SU-DHL-6 (cell line): ENCODE results near the gene RARB.

Experiments
- H2AFZ ChIP-seq: fragments of 200-600 bp; sonication (generic); 2 replicates; pipeline ENCODE4 v1.6.1; 2014; ENCODE audit warnings: low read depth, mild to moderate bottlenecking, moderate library complexity, mixed read lengths, antibody characterized with exemption, low read length; ENCODE audit not compliant: severe bottlenecking
- H3F3A ChIP-seq: fragments of 200-600 bp; shearing (Covaris generic); 2 replicates; pipeline ENCODE4 v1.6.0; 2016; ENCODE audit warnings: antibody characterized with exemption, mild to moderate bottlenecking; ENCODE audit not compliant: insufficient read depth
- H3K27ac ChIP-seq: fragments of 200-600 bp; sonication (generic); 2 replicates; pipeline ENCODE4 v1.5.1; 2016; ENCODE audit warnings: low read depth, mild to moderate bottlenecking, low read length, moderate library complexity, mixed read lengths
- H3K27me3 ChIP-seq: fragments of 200-600 bp; sonication (generic), shearing (Covaris generic); 2 replicates; pipeline ENCODE4 v1.6.0; 2014; ENCODE audit warnings: mild to moderate bottlenecking, low read length
- H3K36me3 ChIP-seq: fragments of 200-600 bp; sonication (generic); 2 replicates; pipeline ENCODE4 v1.6.1; 2014; ENCODE audit warnings: mild to moderate bottlenecking, low read length, mixed read lengths
- H3K4me2 ChIP-seq: fragments of 300-600, 200-600 bp; shearing (Covaris generic), sonication (generic); 2 replicates; pipeline ENCODE4 v1.6.0; 2014; ENCODE audit warnings: low read length, low read depth, mild to moderate bottlenecking; ENCODE audit not compliant: poor library complexity, severe bottlenecking
- H3K4me3 ChIP-seq: fragments of 200-600 bp; sonication (generic); 2 replicates; pipeline ENCODE4 v1.5.1; 2014; ENCODE audit warnings: antibody characterized with exemption, low read length, mild to moderate bottlenecking, mixed read lengths; ENCODE audit not compliant: insufficient read depth, poor library complexity, severe bottlenecking
- H3K79me2 ChIP-seq: fragments of 200-600 bp; sonication (generic); 2 replicates; pipeline ENCODE4 v1.6.1; 2014; ENCODE audit warnings: mild to moderate bottlenecking, low read length, moderate library complexity; ENCODE audit not compliant: insufficient read depth
- H3K9ac ChIP-seq: fragments of 200-600 bp; sonication (generic); 2 replicates; pipeline ENCODE4 v1.7.0; 2014; ENCODE audit warnings: mild to moderate bottlenecking, low read length
- H3K9me2 ChIP-seq: fragments of 200-600 bp; sonication (generic); replicated peaks from 2 replicates; pipeline ENCODE4 v1.6.1; 2014; ENCODE audit warnings: low read length; ENCODE audit not compliant: insufficient read depth
- H3K9me3 ChIP-seq: fragments of 200-600 bp; sonication (generic); 2 replicates; pipeline ENCODE4 v1.6.1; 2014; ENCODE audit warnings: low read length, mixed read lengths; ENCODE audit not compliant: insufficient read depth
- H4K20me1 ChIP-seq: fragments of 200-600 bp; sonication (generic); 2 replicates; pipeline ENCODE4 v1.6.1; 2014; ENCODE audit warnings: low read depth, mild to moderate bottlenecking, antibody characterized with exemption, low read length, moderate library complexity, mixed read lengths
- EZH2phosphoT487 ChIP-seq: fragments of 200-600 bp; sonication (generic), shearing (Covaris generic); conservative IDR thresholded peaks from 2 replicates; pipeline ENCODE4 v1.6.1; 2018; ENCODE audit warnings: mild to moderate bottlenecking, antibody characterized with exemption, low read length, moderate library complexity, mixed read lengths
- TF ChIP-seq, protein P1 (sequence below): fragments of 200-600 bp; sonication (generic); IDR thresholded peaks from one replicate; pipeline ENCODE4 v1.5.1; 2017; ENCODE audit warnings: antibody characterized with exemption, mild to moderate bottlenecking, low read length, moderate library complexity; ENCODE audit not compliant: insufficient read depth, poor library complexity, severe bottlenecking

Gene RARB

DNA sequence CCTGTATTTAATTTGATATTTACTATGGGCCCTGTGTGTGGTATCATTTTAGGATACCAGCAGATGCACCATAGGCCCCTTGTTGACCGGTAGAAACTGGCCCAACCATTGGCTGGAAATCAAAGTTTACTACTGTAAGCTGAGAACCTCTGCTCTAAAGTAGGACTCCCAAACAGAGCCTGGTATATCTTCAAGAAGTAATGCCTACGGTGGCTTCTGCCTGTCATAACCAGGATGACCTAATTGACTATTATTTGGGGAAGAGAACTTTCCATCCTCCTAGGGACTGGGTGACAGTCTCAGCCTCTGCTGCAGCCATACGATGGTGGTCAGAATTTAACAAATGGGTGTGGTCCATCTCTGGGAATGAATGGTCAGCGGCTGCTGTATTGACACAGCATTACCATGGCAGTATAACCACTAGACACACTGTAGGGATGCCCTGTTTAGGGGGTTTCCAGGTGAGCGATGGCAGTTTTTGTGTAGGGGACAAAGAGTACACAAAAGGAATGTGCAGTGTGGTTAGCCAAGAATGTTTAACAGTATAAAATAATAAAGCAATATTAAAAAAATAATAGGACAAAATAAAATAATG is 37.3 kb downstream of the RARB start:
- Histone ChIP-seq H3K27me3 (no peaks in the 10 kb centered on the region), H3K79me2 (no peaks in the 10 kb centered on the region), H3K9me2 (no peaks in the 10 kb centered on the region), H3K9me3 (no peaks in the 10 kb centered on the region), H3K9ac (no peak overlapping the region), H3K4me3 (no peak overlapping the region), H2AFZ (no peak overlapping the region), H3F3A (no peaks in the 10 kb centered on the region), H4K20me1 (no peaks in the 10 kb centered on the region), H3K36me3 (no peaks in the 10 kb centered on the region), H3K27ac (no peak overlapping the region), H3K4me2 (no peak overlapping the region)
- TF ChIP-seq, protein P1, sequence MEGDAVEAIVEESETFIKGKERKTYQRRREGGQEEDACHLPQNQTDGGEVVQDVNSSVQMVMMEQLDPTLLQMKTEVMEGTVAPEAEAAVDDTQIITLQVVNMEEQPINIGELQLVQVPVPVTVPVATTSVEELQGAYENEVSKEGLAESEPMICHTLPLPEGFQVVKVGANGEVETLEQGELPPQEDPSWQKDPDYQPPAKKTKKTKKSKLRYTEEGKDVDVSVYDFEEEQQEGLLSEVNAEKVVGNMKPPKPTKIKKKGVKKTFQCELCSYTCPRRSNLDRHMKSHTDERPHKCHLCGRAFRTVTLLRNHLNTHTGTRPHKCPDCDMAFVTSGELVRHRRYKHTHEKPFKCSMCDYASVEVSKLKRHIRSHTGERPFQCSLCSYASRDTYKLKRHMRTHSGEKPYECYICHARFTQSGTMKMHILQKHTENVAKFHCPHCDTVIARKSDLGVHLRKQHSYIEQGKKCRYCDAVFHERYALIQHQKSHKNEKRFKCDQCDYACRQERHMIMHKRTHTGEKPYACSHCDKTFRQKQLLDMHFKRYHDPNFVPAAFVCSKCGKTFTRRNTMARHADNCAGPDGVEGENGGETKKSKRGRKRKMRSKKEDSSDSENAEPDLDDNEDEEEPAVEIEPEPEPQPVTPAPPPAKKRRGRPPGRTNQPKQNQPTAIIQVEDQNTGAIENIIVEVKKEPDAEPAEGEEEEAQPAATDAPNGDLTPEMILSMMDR: no peak
- TF ChIP-seq EZH2phosphoT487: no peak

DNA sequence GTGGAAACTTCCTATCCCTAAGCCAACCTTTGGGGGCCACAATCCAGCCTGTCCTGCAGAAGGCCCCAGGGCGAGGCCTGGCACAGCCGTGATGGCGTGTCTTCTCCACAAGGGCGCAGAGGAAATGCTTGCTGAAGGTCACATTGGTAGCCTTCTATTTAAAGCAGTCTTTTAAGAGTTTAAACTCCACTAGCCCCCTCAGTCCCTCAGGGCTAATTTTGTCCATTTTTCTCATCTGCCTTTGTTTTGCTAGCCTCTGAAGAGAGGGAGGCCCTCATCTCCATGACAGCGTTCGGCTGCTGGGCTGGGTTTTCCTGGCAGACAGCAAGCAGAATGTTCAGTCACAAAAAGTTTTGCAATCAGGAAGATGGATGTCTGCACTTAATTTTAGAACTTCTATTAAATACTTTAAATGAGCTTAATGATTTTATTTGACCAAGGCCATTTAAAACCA is 40.8 kb downstream of the RARB start:
- Histone ChIP-seq H3K9me2 (no peaks in the 10 kb centered on the region), H3K9ac (no peak overlapping the region), H3K79me2 (no peaks in the 10 kb centered on the region), H3K4me3 (no peak overlapping the region), H3F3A (no peaks in the 10 kb centered on the region), H3K27ac (no peak overlapping the region), H3K9me3 (no peaks in the 10 kb centered on the region), H4K20me1 (no peaks in the 10 kb centered on the region), H3K36me3 (no peaks in the 10 kb centered on the region), H3K27me3 (no peaks in the 10 kb centered on the region), H3K4me2 (no peak overlapping the region), H2AFZ (no peak overlapping the region)
- TF ChIP-seq, protein P1: no peak
- no peak for TF ChIP-seq EZH2phosphoT487

DNA sequence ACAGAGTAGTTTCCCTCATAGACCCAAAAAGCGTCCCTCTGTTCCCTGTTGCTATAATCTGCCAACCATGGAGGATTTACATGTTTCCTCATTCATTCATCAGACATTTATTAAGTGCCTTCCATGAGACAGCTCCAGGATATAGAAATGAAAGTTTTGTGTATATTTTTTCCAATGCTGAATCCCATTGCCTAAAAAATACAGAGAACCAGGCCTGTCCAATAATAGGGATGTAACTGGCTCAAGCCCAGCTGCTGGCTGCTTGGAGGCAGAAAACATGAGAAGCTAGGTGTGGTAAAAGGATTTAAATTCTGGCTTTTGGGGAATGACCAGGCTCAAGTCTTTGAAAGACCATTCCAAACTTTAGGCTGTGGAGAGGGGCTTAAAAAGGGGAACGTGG is 41.5 kb downstream of the RARB start:
- H3K9me2 ChIP-seq: no peaks in the 10 kb centered on the region
- H2AFZ ChIP-seq: no peak overlapping the region
- no peaks in the 10 kb centered on the region for H3K27me3 ChIP-seq
- no peak overlapping the region for H3K4me3 ChIP-seq
- H3K9me3 ChIP-seq: no peaks in the 10 kb centered on the region
- no peaks in the 10 kb centered on the region for H3K79me2 ChIP-seq
- TF ChIP-seq, protein P1: no peak
- no peak for TF ChIP-seq EZH2phosphoT487
- no peak overlapping the region for H3K9ac ChIP-seq
- H3F3A ChIP-seq: no peaks in the 10 kb centered on the region
- H3K4me2 ChIP-seq: no peak overlapping the region
- no peaks in the 10 kb centered on the region for H4K20me1 ChIP-seq
- no peaks in the 10 kb centered on the region for H3K36me3 ChIP-seq
- H3K27ac ChIP-seq: no peak overlapping the region
